Measurements from ENCODE around the gene MUC3A. TPM values are rescaled to one million over a fixed set of nuclear protein-coding genes. Genes with fewer than 3 reads are reported as not detected.

MUC3A gene
- total RNA-seq, 2 donors from 2014 or later: 28.8 to 46.0 TPM

GRCh38 chr7:100969066-100969615, 19.8 kb downstream of the MUC3A start, which contains the start of gene MUC12:
Gene MUC12, plus strand, starts transcription at chr7:100969565. Its CDS starts 58 bp downstream, at chr7:100969623.
- Histone ChIP-seq H3K27me3 (replicated peaks; ENCODE audit: insufficient read depth) (peaks cover 19% of the 10 kb centered on the region), H3K27ac (no peak within 1 kb of the TSS), H3K9me3 (no peaks in the 10 kb centered on the region), H3K4me1 (replicated peaks) (peaks cover 9% of the 10 kb centered on the region), H3K36me3 (no peaks in the 10 kb centered on the region), H3K4me3 (no peak within 1 kb of the TSS)
- intact Hi-C loops (cut with DNase I): loop anchor here (5.0 kb wide), 1 partner anchor 88 kb away; no protein-coding TSS in a partner anchor
- 56% methylated on average over 12 of the region's 12 CpGs for WGBS
- DNase-seq (ENCODE audit: low spot score): no peak
- TF ChIP-seq POLR2AphosphoS5 (IDR thresholded peaks at IDR 0.05): no peak
- TF ChIP-seq POLR2A (IDR thresholded peaks at IDR 0.05): no peak
- TF ChIP-seq, protein P1, sequence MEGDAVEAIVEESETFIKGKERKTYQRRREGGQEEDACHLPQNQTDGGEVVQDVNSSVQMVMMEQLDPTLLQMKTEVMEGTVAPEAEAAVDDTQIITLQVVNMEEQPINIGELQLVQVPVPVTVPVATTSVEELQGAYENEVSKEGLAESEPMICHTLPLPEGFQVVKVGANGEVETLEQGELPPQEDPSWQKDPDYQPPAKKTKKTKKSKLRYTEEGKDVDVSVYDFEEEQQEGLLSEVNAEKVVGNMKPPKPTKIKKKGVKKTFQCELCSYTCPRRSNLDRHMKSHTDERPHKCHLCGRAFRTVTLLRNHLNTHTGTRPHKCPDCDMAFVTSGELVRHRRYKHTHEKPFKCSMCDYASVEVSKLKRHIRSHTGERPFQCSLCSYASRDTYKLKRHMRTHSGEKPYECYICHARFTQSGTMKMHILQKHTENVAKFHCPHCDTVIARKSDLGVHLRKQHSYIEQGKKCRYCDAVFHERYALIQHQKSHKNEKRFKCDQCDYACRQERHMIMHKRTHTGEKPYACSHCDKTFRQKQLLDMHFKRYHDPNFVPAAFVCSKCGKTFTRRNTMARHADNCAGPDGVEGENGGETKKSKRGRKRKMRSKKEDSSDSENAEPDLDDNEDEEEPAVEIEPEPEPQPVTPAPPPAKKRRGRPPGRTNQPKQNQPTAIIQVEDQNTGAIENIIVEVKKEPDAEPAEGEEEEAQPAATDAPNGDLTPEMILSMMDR (IDR thresholded peaks at IDR 0.05): no peak

DNA sequence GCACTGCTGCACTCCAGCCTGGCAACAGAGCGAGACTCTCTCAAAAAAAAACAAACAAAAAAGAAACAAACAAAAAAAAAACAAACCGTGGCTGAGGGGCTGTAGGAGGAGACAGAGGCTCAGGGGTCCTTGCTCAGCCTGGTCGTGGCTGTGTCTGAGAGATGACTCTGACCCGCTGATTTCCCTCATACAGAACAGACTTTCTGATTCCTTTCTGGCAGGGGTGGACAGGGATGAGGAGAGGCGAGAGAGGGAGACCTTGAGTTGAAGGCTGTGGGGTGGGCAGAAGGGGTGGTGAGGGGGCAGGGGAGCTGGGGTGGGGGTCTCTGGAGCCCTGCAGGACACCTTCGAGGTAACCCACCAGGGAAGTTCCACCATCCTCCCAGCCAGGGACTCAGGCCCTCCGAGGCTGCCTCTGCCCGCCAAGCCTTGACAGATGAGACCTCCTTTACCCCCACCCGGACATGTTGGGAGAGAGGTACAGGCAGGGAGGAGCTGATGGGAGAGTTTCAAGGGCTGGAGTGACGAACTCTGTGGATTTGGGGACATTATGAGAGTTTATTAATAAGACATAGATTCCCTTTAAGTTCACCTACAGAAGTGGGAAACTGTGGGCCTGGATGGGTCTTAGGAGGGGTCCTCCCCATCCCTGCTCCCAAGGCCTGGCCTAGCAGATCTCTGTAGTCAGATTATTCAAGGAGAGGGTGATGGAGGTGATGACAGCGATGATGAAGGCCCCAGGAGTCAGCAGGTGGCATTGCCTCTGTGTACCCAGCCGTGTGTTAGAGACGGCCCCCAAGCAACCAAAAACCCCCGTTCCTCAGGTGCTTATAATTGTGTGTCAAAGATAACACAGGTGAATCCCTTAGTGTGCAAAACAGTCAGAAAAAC, 22.0 kb downstream of the MUC3A start:
- H3K4me1 ChIP-seq (replicated peaks): peaks cover 5% of the 10 kb centered on the region
- TF ChIP-seq POLR2AphosphoS5 (IDR thresholded peaks at IDR 0.05) (no peak), POLR2A (IDR thresholded peaks at IDR 0.05) (no peak)
- TF ChIP-seq, protein P1 (IDR thresholded peaks at IDR 0.05): no peak
- H3K27ac ChIP-seq: no peak overlapping the region
- no peak overlapping the region for H3K4me3 ChIP-seq
- no peaks in the 10 kb centered on the region for H3K9me3 ChIP-seq
- no peaks in the 10 kb centered on the region for H3K36me3 ChIP-seq
- DNase-seq (ENCODE audit: low spot score): no peak
- peaks cover 5% of the 10 kb centered on the region for H3K27me3 ChIP-seq (replicated peaks; ENCODE audit: insufficient read depth)
- 64% methylated on average over 14 of the region's 14 CpGs for WGBS
- intact Hi-C loops (cut with DNase I): no loop called here

- intact Hi-C loops (cut with DNase I): no loop called here
- no peaks in the 10 kb centered on the region for H3K9me3 ChIP-seq
- no peaks in the 10 kb centered on the region for H3K36me3 ChIP-seq
- DNase-seq (ENCODE audit: low spot score): no peak
- no peak overlapping the region for H3K4me3 ChIP-seq
- H3K27ac ChIP-seq: no peak overlapping the region
- H3K4me1 ChIP-seq (replicated peaks): peaks cover 5% of the 10 kb centered on the region
- TF ChIP-seq POLR2AphosphoS5 (IDR thresholded peaks at IDR 0.05) (no peak), POLR2A (IDR thresholded peaks at IDR 0.05) (no peak)
- TF ChIP-seq, protein P1 (IDR thresholded peaks at IDR 0.05): no peak
- H3K27me3 ChIP-seq (replicated peaks; ENCODE audit: insufficient read depth): peaks cover 3% of the 10 kb centered on the region
- 61% methylated on average over 7 of the region's 7 CpGs for WGBS
Measured at GRCh38 chr7:100972002-100972347, 22.6 kb downstream of the MUC3A start.

DNA sequence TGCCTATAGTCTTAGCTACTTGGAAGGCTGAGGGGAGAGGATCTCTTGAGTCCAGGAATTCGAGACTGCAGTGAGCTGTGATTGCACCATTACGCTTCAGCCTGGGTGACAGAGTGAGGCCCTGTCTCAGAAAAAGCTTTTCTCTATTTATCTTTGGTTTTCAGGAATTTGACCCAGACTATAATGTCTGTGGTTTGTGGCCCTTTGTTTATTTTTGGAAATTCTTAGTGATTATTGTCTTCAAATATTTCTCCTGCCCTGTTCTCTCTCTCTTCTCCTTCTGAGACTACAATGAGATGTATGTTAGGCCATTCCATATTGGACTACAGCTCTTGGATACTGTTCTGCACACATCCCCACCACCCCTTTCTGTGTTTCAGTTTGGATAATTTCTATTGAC, 24.7 kb downstream of the MUC3A start:
- Histone ChIP-seq H3K4me1 (replicated peaks) (no peaks in the 10 kb centered on the region), H3K27me3 (replicated peaks; ENCODE audit: insufficient read depth) (peaks cover 1% of the 10 kb centered on the region), H3K9me3 (no peaks in the 10 kb centered on the region), H3K27ac (no peak overlapping the region), H3K36me3 (no peaks in the 10 kb centered on the region), H3K4me3 (no peak overlapping the region)
- intact Hi-C loops (cut with DNase I): no loop called here
- no peak for DNase-seq (ENCODE audit: low spot score)
- 89% methylated on average over 2 of the region's 2 CpGs for WGBS
- TF ChIP-seq POLR2AphosphoS5 (IDR thresholded peaks at IDR 0.05) (no peak), POLR2A (IDR thresholded peaks at IDR 0.05) (no peak)
- TF ChIP-seq, protein P1 (IDR thresholded peaks at IDR 0.05): no peak

Measured in prostate gland (tissue), 2 donors.